Medulla oblongata (tissue), 1 donor: ENCODE data around the gene CEP192.

Source experiments
- DNase-seq: peaks from one replicate; pipeline ENCODE4 v3.0.0-alpha.2; 2015; ENCODE audit errors: extremely low spot score

Gene CEP192

GRCh38 chr18:13138420-13139139, 147.4 kb downstream of the CEP192 start:
- no peak for DNase-seq

GRCh38 chr18:13139885-13140450, 148.8 kb downstream of the CEP192 start:
- DNase-seq, result no peak

GRCh38 chr18:13141209-13141608, 150.0 kb downstream of the CEP192 start:
- DNase-seq, result no peak

- no peak for DNase-seq
These were observed 154.6 kb downstream of the CEP192 start for GRCh38 chr18:13145636-13146190.

GRCh38 chr18:13147130-13147529, 156.0 kb downstream of the CEP192 start:
- DNase-seq, result no peak

GRCh38 chr18:13151656-13152055, 160.5 kb downstream of the CEP192 start:
- DNase-seq, result no peak

- no peak for DNase-seq
These were observed 167.3 kb downstream of the CEP192 start for GRCh38 chr18:13158428-13158827.

GRCh38 chr18:13159579-13159978, 168.4 kb downstream of the CEP192 start:
- peak; percentile 79 for DNase-seq

- no peak for DNase-seq
These were observed 170.2 kb downstream of the CEP192 start for GRCh38 chr18:13161276-13161899.

GRCh38 chr18:13163167-13163927, 172.2 kb downstream of the CEP192 start:
- DNase-seq, result no peak

GRCh38 chr18:13164406-13164805, 173.2 kb downstream of the CEP192 start:
- no peak for DNase-seq

GRCh38 chr18:13165636-13166423, 174.7 kb downstream of the CEP192 start:
- DNase-seq, result no peak

GRCh38 chr18:13173578-13174145, 182.5 kb downstream of the CEP192 start:
- DNase-seq, result no peak
